ENCODE data around the gene PTPRO. TPM values are rescaled to one million over a fixed set of nuclear protein-coding genes. Genes with fewer than 3 reads are reported as not detected.

PTPRO gene
- total RNA-seq, 8 experiments from 2014 or later: 0.25 to 33.9 (median 21.7) TPM; not detected in 1

DNA sequence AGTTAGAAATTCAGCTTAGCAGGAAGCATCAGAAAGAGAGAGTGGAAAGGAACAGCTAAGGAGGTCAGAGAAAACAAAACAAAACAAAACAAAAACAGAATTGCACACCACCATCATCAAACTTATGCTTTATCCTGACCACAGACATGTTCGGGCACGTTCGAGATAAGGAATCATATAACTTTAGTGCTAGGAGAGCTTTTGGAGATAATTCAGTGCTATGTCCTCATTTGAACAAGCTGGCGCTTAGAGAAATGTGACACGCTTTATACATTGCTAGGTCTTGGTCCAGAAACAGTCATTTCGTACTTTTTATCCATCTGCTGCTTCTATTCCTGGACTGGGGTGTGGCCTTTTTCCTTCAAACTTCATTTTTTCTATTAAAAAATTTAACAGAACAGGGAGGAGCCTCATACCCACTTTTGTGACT, 213.1 kb downstream of the PTPRO start:
- no peak overlapping the region for H3K27ac ChIP-seq
- H3K4me3 ChIP-seq: no peak overlapping the region
- peak in 1 of 8 experiments; percentile 63 for ATAC-seq (replicated peaks in 6 of 8)
- peaks cover 0 to 3% of the 10 kb centered on the region in 2 donors for H3K4me1 ChIP-seq (replicated peaks in 1 of 2)
- 0 to 100% (median 89%) methylated on average over 1 to 6 of the region's 6 CpGs for WGBS, 10 experiments
- in situ Hi-C loops (cut with MboI; ENCODE audit: low pct_unique_long_range_greater_than_20kb in 2 of 9, low sequenced_read_pairs in 9 of 9, unreplicated experiment in 9 of 9): loop anchor here in 2 of 9 experiments (25.0 kb wide), 2 partner anchors 248 to 698 kb away; partner anchors contain the start of gene ART4 (in 1 of the 2)

DNA sequence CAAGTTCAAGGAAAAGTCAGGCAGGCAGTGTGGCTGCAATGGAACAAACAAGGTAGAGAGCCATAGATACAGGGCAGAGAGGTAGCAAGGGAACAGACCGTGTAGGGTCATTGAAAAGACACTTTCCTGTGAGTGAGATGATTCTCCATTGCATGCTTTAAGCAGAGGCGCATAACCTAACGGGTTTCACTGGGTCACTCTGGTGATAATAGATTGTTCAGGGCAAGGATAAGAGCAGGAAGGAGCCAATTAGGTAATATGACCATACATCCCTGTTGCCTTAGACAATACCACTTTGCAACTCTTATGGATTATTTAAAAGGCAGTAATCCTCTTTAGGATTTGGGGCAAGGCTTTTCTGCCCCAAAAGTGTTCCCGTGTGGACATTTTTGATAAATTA, 214.1 kb downstream of the PTPRO start:
- in situ Hi-C loops (cut with MboI; ENCODE audit: low pct_unique_long_range_greater_than_20kb in 2 of 9, low sequenced_read_pairs in 9 of 9, unreplicated experiment in 9 of 9): loop anchor here in 2 of 9 experiments (25.0 kb wide), 2 partner anchors 249 to 699 kb away; partner anchors contain the start of gene ART4 (in 1 of the 2)
- no peak overlapping the region for H3K27ac ChIP-seq
- WGBS, 10 experiments: 58 to 100% (median 87%) methylated on average over 1 to 4 of the region's 4 CpGs; no CpG with 5 or more reads in 2 of the 10 experiments
- peaks cover 3% of the 10 kb centered on the region in 2 donors for H3K4me1 ChIP-seq (replicated peaks in 1 of 2)
- no peak overlapping the region for H3K4me3 ChIP-seq
- no peak for ATAC-seq (replicated peaks in 6 of 8)

DNA sequence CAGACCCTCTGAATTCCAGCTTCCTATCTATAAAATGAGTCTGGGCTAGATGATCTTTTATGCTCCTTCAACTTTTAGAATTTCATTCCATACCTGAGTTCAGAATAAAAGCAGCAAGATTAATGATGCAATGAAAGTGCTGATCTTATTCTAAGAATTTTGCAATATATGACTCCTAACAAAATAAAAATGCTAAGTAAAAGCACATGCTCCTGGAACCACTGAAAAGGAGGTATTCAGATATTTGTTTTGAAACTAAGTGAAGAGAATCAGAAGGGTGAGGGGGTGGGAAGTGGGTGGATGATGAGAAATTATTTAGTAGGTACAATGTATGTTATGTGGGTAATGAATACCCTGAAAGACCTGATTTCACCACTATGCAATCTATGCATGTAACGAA, 216.6 kb downstream of the PTPRO start:
- Histone ChIP-seq H3K4me3 (no peak overlapping the region), H3K4me1 (replicated peaks in 1 of 2) (peaks cover 3% of the 10 kb centered on the region in 2 donors), H3K27ac (no peak overlapping the region)
- WGBS, 10 experiments: 14 to 100% (median 100%) methylated on average over 1 of the region's 1 CpG; no CpG with 5 or more reads in 3 of the 10 experiments
- ATAC-seq (replicated peaks in 6 of 8): no peak
- in situ Hi-C loops (cut with MboI; ENCODE audit: low pct_unique_long_range_greater_than_20kb in 2 of 9, low sequenced_read_pairs in 9 of 9, unreplicated experiment in 9 of 9): loop anchor here in 2 of 9 experiments (25.0 kb wide), 2 partner anchors 252 to 702 kb away; partner anchors contain the start of gene ART4 (in 1 of the 2)

DNA sequence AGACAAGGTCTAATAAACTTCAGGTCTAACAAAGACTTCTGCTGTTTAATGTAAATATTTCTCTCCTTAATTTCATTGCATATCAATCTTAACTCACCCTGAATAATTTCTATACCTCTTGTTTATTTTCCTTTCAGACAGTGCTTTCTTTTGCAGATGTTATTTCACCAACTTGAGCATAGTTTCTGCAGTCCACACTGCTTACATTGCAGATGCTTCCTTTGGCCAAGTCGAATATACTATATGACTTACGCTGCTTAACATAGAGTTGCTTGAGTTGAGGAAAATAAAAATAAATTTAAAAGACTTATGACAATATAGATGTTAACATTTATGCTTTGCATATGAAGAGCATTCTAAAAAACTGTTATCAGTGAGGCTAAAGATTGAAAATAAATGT, 217.7 kb downstream of the PTPRO start:
- H3K27ac ChIP-seq: no peak overlapping the region
- ATAC-seq (replicated peaks in 6 of 8): no peak
- peaks cover 3% of the 10 kb centered on the region in 2 donors for H3K4me1 ChIP-seq (replicated peaks in 1 of 2)
- H3K4me3 ChIP-seq: no peak overlapping the region
- in situ Hi-C loops (cut with MboI; ENCODE audit: low pct_unique_long_range_greater_than_20kb in 2 of 9, low sequenced_read_pairs in 9 of 9, unreplicated experiment in 9 of 9): loop anchor here in 2 of 9 experiments (25.0 kb wide), 2 partner anchors 253 to 703 kb away; partner anchors contain the start of gene ART4 (in 1 of the 2)
- 70 to 100% (median 83%) methylated on average over 2 of the region's 2 CpGs; no CpG with 5 or more reads in 2 of the 10 experiments for WGBS, 10 experiments

DNA sequence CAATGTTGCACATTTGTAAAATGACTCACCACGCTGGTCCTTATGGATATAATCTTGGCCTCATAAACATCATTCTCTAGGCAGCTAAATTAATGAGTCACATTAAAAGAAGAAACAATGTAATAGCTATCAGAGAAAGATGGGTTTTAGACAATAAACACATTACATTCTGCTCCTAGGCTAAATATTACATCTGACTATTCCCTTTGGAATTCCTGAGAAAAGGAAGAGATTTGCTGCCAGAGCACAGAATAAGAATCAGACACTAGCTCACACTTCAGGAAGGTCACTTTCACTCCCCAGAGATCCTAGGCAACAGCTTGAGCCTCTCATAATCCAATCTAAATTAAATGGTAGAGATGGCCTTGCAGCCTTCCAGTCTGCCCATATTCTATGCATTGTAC, 218.2 kb downstream of the PTPRO start:
- in situ Hi-C loops (cut with MboI; ENCODE audit: low pct_unique_long_range_greater_than_20kb in 2 of 9, low sequenced_read_pairs in 9 of 9, unreplicated experiment in 9 of 9): loop anchor here in 2 of 9 experiments (25.0 kb wide), 2 partner anchors 253 to 703 kb away; partner anchors contain the start of gene ART4 (in 1 of the 2)
- Histone ChIP-seq H3K4me3 (no peak overlapping the region), H3K27ac (no peak overlapping the region), H3K4me1 (replicated peaks in 1 of 2) (peaks cover 3% of the 10 kb centered on the region in 2 donors)
- peak in 5 of 8 experiments; percentile 29 to 87 (median 45) for ATAC-seq (replicated peaks in 6 of 8)
- WGBS, 10 experiments: 0 to 100% (median 71%) methylated on average over 1 of the region's 1 CpG; no CpG with 5 or more reads in 1 of the 10 experiments

DNA sequence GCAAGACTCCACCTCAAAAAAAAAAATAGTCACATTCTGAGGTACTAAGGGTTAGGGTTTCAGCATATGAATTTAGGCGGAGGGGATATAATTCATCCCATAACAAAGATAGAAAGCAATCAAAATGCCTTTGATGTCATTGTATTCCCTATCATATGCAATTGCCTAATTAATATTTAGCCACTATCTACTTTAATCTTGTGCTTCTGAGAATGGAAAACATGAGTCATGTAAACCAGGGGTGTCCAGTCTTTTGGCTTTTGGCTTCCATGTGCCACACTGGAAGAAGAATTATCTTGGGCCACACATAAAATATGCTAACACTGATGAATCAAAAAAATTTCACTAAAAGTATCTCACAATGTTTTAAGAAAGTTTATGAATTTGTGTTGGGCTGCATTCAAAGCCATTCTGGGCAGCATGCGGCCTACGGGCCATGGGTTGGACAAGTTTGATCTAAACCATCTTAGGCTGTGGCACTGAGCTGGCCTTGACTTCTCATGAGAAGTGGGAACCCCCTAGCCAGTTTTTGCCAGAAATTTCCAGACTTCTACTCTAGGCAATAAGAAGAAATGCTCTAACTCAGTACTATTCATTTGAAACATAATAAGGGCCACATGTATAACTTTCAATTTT, 219.8 kb downstream of the PTPRO start:
- Histone ChIP-seq H3K4me1 (replicated peaks in 1 of 2) (peaks cover 3% of the 10 kb centered on the region in 2 donors), H3K4me3 (no peak overlapping the region), H3K27ac (no peak overlapping the region)
- in situ Hi-C loops (cut with MboI; ENCODE audit: low pct_unique_long_range_greater_than_20kb in 2 of 9, low sequenced_read_pairs in 9 of 9, unreplicated experiment in 9 of 9): loop anchor here in 2 of 9 experiments (25.0 kb wide), 2 partner anchors 255 to 705 kb away; partner anchors contain the start of gene ART4 (in 1 of the 2)
- 80 to 100% (median 100%) methylated on average over 1 to 3 of the region's 3 CpGs; no CpG with 5 or more reads in 1 of the 10 experiments for WGBS, 10 experiments
- ATAC-seq (replicated peaks in 6 of 8): no peak

DNA sequence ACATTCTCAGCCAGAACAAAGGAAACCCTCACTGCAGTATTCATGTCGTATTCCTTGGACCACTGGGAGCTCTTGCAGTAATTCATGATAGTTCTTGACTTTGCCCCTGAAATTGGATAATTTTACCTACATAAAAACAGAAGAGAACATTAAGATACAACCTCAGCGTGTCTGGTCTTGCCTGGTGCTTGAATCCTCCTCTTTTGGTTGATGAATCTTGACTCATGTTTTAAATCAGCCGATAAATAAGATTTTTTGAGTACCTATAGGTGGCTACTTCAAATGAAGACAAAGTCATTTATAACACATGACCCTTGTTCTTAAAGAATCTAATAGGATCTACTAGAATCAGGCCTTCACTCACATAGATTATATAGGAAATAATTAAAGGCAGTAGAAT, 221.0 kb downstream of the PTPRO start:
- ATAC-seq (replicated peaks in 6 of 8): no peak
- H3K4me1 ChIP-seq (replicated peaks in 1 of 2): peaks cover 3% of the 10 kb centered on the region in 2 donors
- H3K4me3 ChIP-seq: no peak overlapping the region
- no peak overlapping the region for H3K27ac ChIP-seq
- 38 to 100% (median 74%) methylated on average over 1 to 3 of the region's 3 CpGs for WGBS, 10 experiments
- in situ Hi-C loops (cut with MboI; ENCODE audit: low pct_unique_long_range_greater_than_20kb in 2 of 9, low sequenced_read_pairs in 9 of 9, unreplicated experiment in 9 of 9): loop anchor here in 2 of 9 experiments (25.0 kb wide), 2 partner anchors 256 to 706 kb away; partner anchors contain the start of gene ART4 (in 1 of the 2)

DNA sequence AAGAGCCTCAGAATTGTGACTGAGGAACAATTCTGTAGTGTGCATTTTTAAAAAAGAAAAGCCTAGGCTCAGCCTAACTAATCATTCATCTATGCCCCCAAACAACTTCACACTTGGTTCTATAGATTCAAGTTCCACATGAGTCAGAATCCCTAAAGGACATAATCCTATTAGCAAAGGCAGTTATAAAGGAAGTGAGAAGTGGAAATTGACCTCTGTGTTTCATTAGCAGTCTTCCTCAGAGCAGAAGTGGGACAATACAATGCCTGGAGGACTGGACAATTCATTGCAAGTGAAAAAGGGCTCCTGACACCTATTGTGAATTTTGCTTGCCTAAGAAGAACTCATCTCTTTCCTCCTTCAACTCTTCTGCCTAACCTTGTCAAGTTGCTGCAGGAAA, 222.3 kb downstream of the PTPRO start:
- Histone ChIP-seq H3K4me3 (no peak overlapping the region), H3K4me1 (replicated peaks in 1 of 2) (peaks cover 3% of the 10 kb centered on the region in 2 donors), H3K27ac (no peak overlapping the region)
- ATAC-seq (replicated peaks in 6 of 8): no peak
- in situ Hi-C loops (cut with MboI; ENCODE audit: low pct_unique_long_range_greater_than_20kb in 2 of 9, low sequenced_read_pairs in 9 of 9, unreplicated experiment in 9 of 9): loop anchor here in 2 of 9 experiments (25.0 kb wide), 2 partner anchors 257 to 707 kb away; partner anchors contain the start of gene ART4 (in 1 of the 2)

DNA sequence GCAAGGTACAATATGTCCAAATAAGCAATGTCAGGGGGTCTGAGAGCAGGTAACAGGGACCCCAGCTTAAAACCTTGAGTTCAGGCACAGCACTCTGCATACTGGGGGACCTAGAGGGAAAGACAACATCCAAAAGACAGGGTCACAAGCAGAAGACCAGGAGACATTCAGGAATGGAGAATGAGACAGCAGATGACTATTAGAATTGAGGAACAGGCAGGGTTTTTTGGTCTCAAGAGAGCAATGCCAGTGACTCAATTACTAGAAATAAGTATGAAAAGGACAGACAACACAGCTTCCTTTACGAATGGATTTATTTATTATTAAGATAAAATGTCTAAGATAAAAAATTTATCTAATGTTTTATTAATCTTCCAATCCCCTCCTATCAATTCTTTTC, 223.0 kb downstream of the PTPRO start:
- Histone ChIP-seq H3K4me1 (replicated peaks in 1 of 2) (peaks cover 0 to 3% of the 10 kb centered on the region in 2 donors), H3K4me3 (no peak overlapping the region), H3K27ac (no peak overlapping the region)
- no peak for ATAC-seq (replicated peaks in 6 of 8)
- 17 to 100% (median 83%) methylated on average over 1 of the region's 1 CpG; no CpG with 5 or more reads in 2 of the 10 experiments for WGBS, 10 experiments
- in situ Hi-C loops (cut with MboI; ENCODE audit: low pct_unique_long_range_greater_than_20kb in 2 of 9, low sequenced_read_pairs in 9 of 9, unreplicated experiment in 9 of 9): loop anchor here in 2 of 9 experiments (25.0 kb wide), 2 partner anchors 258 to 708 kb away; partner anchors contain the start of gene ART4 (in 1 of the 2)

DNA sequence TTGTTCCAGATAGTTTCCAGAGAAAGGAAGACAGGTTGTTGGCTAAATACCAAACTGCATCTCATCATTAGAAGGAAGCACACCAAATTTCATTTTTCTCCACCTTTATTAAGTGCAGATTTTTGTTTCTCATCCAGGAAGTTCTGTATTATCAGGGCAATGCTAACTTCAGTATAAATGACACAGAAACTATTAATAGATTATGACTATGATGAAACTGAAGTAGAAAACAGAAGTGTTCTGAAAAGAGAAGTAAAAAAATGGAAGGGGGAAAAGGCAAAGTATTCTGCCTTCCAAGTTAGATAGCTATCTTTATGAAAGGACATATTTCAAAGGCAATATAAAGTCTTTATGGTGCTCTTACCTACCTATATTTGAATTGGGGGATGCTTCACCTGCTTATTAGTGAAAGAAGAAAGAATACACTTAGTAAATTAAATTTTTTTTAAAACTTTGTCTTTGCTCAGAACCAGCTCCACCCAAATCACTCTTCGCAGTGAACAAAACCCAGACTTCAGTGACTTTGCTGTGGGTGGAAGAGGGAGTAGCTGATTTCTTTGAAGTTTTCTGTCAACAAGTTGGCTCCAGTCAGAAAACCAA, 223.9 kb downstream of the PTPRO start:
- Histone ChIP-seq H3K4me1 (replicated peaks in 1 of 2) (no peaks in the 10 kb centered on the region), H3K27ac (no peak overlapping the region), H3K4me3 (no peak overlapping the region)
- in situ Hi-C loops (cut with MboI; ENCODE audit: low pct_unique_long_range_greater_than_20kb in 2 of 9, low sequenced_read_pairs in 9 of 9, unreplicated experiment in 9 of 9): loop anchor here in 2 of 9 experiments (25.0 kb wide), 2 partner anchors 259 to 709 kb away; partner anchors contain the start of gene ART4 (in 1 of the 2)
- no peak for ATAC-seq (replicated peaks in 6 of 8)
- 0 to 100% (median 67%) methylated on average over 1 of the region's 1 CpG; no CpG with 5 or more reads in 4 of the 10 experiments for WGBS, 10 experiments

DNA sequence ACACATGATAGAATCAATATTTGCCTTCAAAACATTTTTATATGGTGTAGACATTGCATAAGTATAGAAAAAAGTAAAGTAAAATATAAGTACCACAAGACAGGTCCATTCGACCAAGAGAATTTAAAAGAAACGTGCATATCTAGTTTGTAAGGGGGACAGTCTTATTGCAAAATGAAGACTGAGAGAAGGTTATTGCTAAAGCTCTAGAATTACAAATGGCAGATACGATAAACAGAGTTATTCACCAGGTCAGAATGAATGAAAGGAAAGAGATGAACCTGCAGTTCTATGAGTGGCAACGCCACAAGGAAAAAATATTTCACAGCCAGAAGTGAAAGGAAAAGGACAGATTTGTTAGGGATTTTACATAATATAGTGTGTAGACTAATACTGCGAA, 224.8 kb downstream of the PTPRO start:
- WGBS, 10 experiments: 59 to 100% (median 94%) methylated on average over 3 to 5 of the region's 5 CpGs
- in situ Hi-C loops (cut with MboI; ENCODE audit: low pct_unique_long_range_greater_than_20kb in 2 of 9, low sequenced_read_pairs in 9 of 9, unreplicated experiment in 9 of 9): loop anchor here in 2 of 9 experiments (25.0 kb wide), 2 partner anchors 260 to 710 kb away; partner anchors contain the start of gene ART4 (in 1 of the 2)
- H3K27ac ChIP-seq: no peak overlapping the region

DNA sequence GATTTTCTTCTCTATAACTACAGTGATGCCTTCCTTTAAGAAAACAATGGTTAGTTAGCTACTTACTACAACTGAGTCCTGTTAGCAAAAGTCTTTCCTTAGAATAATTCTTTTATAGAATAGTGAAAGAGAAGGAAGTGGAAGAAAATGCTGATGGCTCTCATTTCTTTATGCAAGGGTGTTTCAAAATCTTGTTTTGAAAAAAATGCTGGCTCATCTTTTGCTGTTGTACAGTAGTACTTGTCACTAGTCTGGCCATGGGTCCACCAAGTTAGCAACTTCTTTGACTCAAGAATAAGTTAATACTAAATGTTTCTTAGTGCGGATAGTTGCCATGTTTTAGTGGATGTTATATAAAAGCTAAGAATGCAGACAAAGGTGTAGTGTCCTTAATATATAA, 225.4 kb downstream of the PTPRO start:
- WGBS, 10 experiments: 90 to 100% (median 100%) methylated on average over 1 of the region's 1 CpG; no CpG with 5 or more reads in 2 of the 10 experiments
- in situ Hi-C loops (cut with MboI; ENCODE audit: low pct_unique_long_range_greater_than_20kb in 2 of 9, low sequenced_read_pairs in 9 of 9, unreplicated experiment in 9 of 9): loop anchor here in 2 of 9 experiments (25.0 kb wide), 2 partner anchors 260 to 710 kb away; partner anchors contain the start of gene ART4 (in 1 of the 2)
- H3K4me1 ChIP-seq (replicated peaks in 1 of 2): no peaks in the 10 kb centered on the region
- ATAC-seq (replicated peaks in 6 of 8): peak in 1 of 8 experiments; percentile 32
- H3K27ac ChIP-seq: no peak overlapping the region
- H3K4me3 ChIP-seq: no peak overlapping the region

More for the DNA sequence above, 224.8 kb downstream of the PTPRO start:
- Histone ChIP-seq H3K4me3 (no peak overlapping the region), H3K4me1 (replicated peaks in 1 of 2) (no peaks in the 10 kb centered on the region)
- no peak for ATAC-seq (replicated peaks in 6 of 8)

All from motor neuron (in vitro differentiated cells).